PC-3 (cell line): ENCODE measurements around the gene VASH2. TPM values are rescaled to one million over a fixed set of nuclear protein-coding genes. Genes with fewer than 3 reads are reported as not detected.
A peak's percentile ranks its signal among the peaks of the same experiment; 100 is the strongest.

Source experiments
- ATAC-seq: fragments of 200-7000 bp; cut with Tn5 transposase; 2 replicates; pipeline ENCODE4 v1.9.1; 2020; ENCODE audit warnings: mild to moderate bottlenecking, moderate library complexity
- BruUV-seq: library from RNA; stranded (reverse); fragments of 400-500 nt; replicated peaks from 2 replicates; lab custom pipeline; 2021; lab: Mats Ljungman, UMichigan
- CTCF ChIA-PET: fragments of 300-600 bp; sonication (Branson Sonifier 250); formaldehyde crosslinking; loops from one replicate; lab custom pipeline; 2022; ENCODE audit warnings: antibody characterized with exemption; lab: Charles Lee
- POLR2A ChIA-PET: fragments of 300-600 bp; sonication (Branson Sonifier 250); formaldehyde crosslinking; loops from one replicate; lab custom pipeline; 2022; ENCODE audit warnings: antibody characterized with exemption; ENCODE audit not compliant: unreplicated experiment; lab: Charles Lee
- DNase-seq: peaks from one replicate; pipeline ENCODE4 v3.0.0-alpha.2; 2015
- H2AFZ ChIP-seq: fragments of 300-600 bp; sonication (generic); 2 replicates; pipeline ENCODE4 v1.6.0; 2016; ENCODE audit warnings: antibody characterized with exemption, low read length
- H3F3A ChIP-seq: fragments of 300-600 bp; sonication (generic); one replicate; pipeline ENCODE4 v1.6.0; 2017; ENCODE audit warnings: antibody characterized with exemption, low read length, control low read depth, mild to moderate bottlenecking; ENCODE audit not compliant: unreplicated experiment
- H3K27ac ChIP-seq: fragments of 300-600 bp; sonication (generic); 2 replicates; pipeline ENCODE4 v1.5.1; 2016; ENCODE audit warnings: mild to moderate bottlenecking, low read length
- H3K27me3 ChIP-seq: fragments of 300-600 bp; sonication (generic); 2 replicates; pipeline ENCODE4 v1.6.1; 2016; ENCODE audit warnings: low read length, mixed read lengths
- H3K36me3 ChIP-seq: fragments of 300-600 bp; sonication (generic); 2 replicates; pipeline ENCODE4 v1.6.1; 2016; ENCODE audit warnings: low read depth, mixed run types, low read length, mixed read lengths
- H3K4me1 ChIP-seq: fragments of 300-600 bp; sonication (generic); 2 replicates; pipeline ENCODE4 v1.5.1; 2016; ENCODE audit warnings: low read length; ENCODE audit not compliant: insufficient read depth
- H3K4me2 ChIP-seq: fragments of 300-600 bp; sonication (generic); 2 replicates; pipeline ENCODE4 v1.6.0; 2016; ENCODE audit warnings: low read length
- H3K4me3 ChIP-seq: fragments of 300-600 bp; sonication (generic); 2 replicates; pipeline ENCODE4 v1.5.1; 2016; ENCODE audit warnings: mild to moderate bottlenecking, low read length, mixed read lengths
- H3K79me2 ChIP-seq: fragments of 300-600 bp; sonication (generic); 2 replicates; pipeline ENCODE4 v1.6.1; 2017; ENCODE audit warnings: low read length, mixed read lengths
- H3K9ac ChIP-seq: fragments of 300-600 bp; sonication (generic); 2 replicates; pipeline ENCODE4 v1.6.0; 2016; ENCODE audit warnings: mild to moderate bottlenecking, low read length
- H3K9me2 ChIP-seq: fragments of 300-600 bp; sonication (generic); replicated peaks from 2 replicates; pipeline ENCODE4 v1.6.1; 2016; ENCODE audit warnings: mixed run types, low read length, mixed read lengths
- H3K9me3 ChIP-seq: fragments of 300-600 bp; sonication (generic); 2 replicates; pipeline ENCODE4 v1.6.1; 2016; ENCODE audit warnings: low read length, mixed read lengths
- H4K20me1 ChIP-seq: fragments of 300-600 bp; sonication (generic); 2 replicates; pipeline ENCODE4 v1.6.1; 2016; ENCODE audit warnings: low read length, mixed read lengths
- CTCF ChIP-seq: fragments of 300-600 bp; sonication (generic); conservative IDR thresholded peaks from 2 replicates; pipeline ENCODE4 v1.5.1; 2017; ENCODE audit warnings: antibody characterized with exemption, low read depth, mild to moderate bottlenecking, low read length
- EZH2 ChIP-seq: fragments of 300-600 bp; sonication (generic); IDR thresholded peaks from one replicate; pipeline ENCODE4 v1.6.1; 2017; ENCODE audit warnings: antibody characterized with exemption, mild to moderate bottlenecking, low read length; ENCODE audit not compliant: unreplicated experiment
- EZH2phosphoT487 ChIP-seq: fragments of 300-600 bp; sonication (generic); IDR thresholded peaks from 2 replicates; pipeline ENCODE4 v1.6.1; 2018; ENCODE audit warnings: mild to moderate bottlenecking, antibody characterized with exemption, low read length, borderline replicate concordance
- intact Hi-C: fragments of 100-400 bp; cut with micrococcal nuclease; formaldehyde crosslinking; loops from 2 replicates; pipeline ENCODE4 v1.9.0; 2023
- total RNA-seq: library from RNA; depleted of rRNA; stranded (reverse); fragments of >200 nt; gene quantifications from 2 replicates; pipeline ENCODE4 v1.2.3, GENCODE V29; 2014

The VASH2 gene
- total RNA-seq, 1 experiment from 2014 or later, result 4.7 TPM

- ChIA-PET CTCF (no interaction called here), POLR2A (no interaction called here)
- no peaks in the 10 kb centered on the region for H3F3A ChIP-seq
- 0 out of 2 replicates have a peak, but pooled peaks cover 3% of the 10 kb centered on the region for H3K27me3 ChIP-seq
- H4K20me1 ChIP-seq, result no peaks in the 10 kb centered on the region
- peak; percentile 15; the same call in 1 of the 2 replicates for ATAC-seq
- no peak overlapping the region for H3K27ac ChIP-seq
- TF ChIP-seq EZH2phosphoT487 (no peak), CTCF (no peak), EZH2 (no peak)
- BruUV-seq, result no TSS peak
- intact Hi-C loops, result no loop called here
- H3K9me3 ChIP-seq, result no peaks in the 10 kb centered on the region
- H3K4me2 ChIP-seq, result no peak overlapping the region
- H3K4me3 ChIP-seq, result no peak overlapping the region
- H3K79me2 ChIP-seq, result no peaks in the 10 kb centered on the region
- DNase-seq, result no peak
- no peak overlapping the region for H2AFZ ChIP-seq
- no peaks in the 10 kb centered on the region for H3K4me1 ChIP-seq
- H3K9ac ChIP-seq, result no peak overlapping the region
- no peaks in the 10 kb centered on the region for H3K36me3 ChIP-seq
- H3K9me2 ChIP-seq, result no peaks in the 10 kb centered on the region
Measured at GRCh38 chr1:212916481-212917133, 33.7 kb upstream of the VASH2 start.

GRCh38 chr1:212917134-212917485 lies 33.2 kb upstream of the VASH2 start:
- Histone ChIP-seq H3K4me1 (no peaks in the 10 kb centered on the region), H4K20me1 (no peaks in the 10 kb centered on the region), H3K36me3 (no peaks in the 10 kb centered on the region), H3K9ac (no peak overlapping the region), H3K4me3 (no peak overlapping the region), H3K27ac (no peak overlapping the region), H3F3A (no peaks in the 10 kb centered on the region), H3K4me2 (no peak overlapping the region), H3K27me3 (0 out of 2 replicates have a peak, but pooled peaks cover 3% of the 10 kb centered on the region), H3K79me2 (no peaks in the 10 kb centered on the region), H3K9me3 (no peaks in the 10 kb centered on the region), H2AFZ (no peak overlapping the region), H3K9me2 (no peaks in the 10 kb centered on the region)
- ChIA-PET POLR2A (no interaction called here), CTCF (no interaction called here)
- no peak for DNase-seq
- no peak for ATAC-seq
- intact Hi-C loops, result no loop called here
- BruUV-seq, result no TSS peak
- no peak for TF ChIP-seq EZH2
- TF ChIP-seq EZH2phosphoT487, result no peak
- TF ChIP-seq CTCF, result no peak

GRCh38 chr1:212917858-212918257 lies 32.5 kb upstream of the VASH2 start:
- Histone ChIP-seq H3K9me3 (no peaks in the 10 kb centered on the region), H3K27me3 (0 out of 2 replicates have a peak, but pooled peaks cover 3% of the 10 kb centered on the region), H3K9me2 (no peaks in the 10 kb centered on the region), H3K9ac (no peak overlapping the region), H3K4me1 (no peaks in the 10 kb centered on the region), H4K20me1 (no peaks in the 10 kb centered on the region), H3F3A (no peaks in the 10 kb centered on the region), H3K27ac (no peak overlapping the region), H3K4me2 (no peak overlapping the region), H2AFZ (no peak overlapping the region), H3K79me2 (no peaks in the 10 kb centered on the region), H3K4me3 (no peak overlapping the region), H3K36me3 (no peaks in the 10 kb centered on the region)
- no TSS peak for BruUV-seq
- ChIA-PET POLR2A (no interaction called here), CTCF (no interaction called here)
- no peak for DNase-seq
- intact Hi-C loops, result no loop called here
- ATAC-seq, result no peak
- TF ChIP-seq CTCF (no peak), EZH2 (no peak), EZH2phosphoT487 (no peak)
